NCI-H2227 treated with DMSO at 0.1 percent for 48 hours (cell line): ENCODE measurements around the gene UIMC1.
A peak's percentile ranks its signal among the peaks of the same experiment; 100 is the strongest.
"Not testable (repeated sequence)": the region's sequence is repeated elsewhere in the genome, so short reads cannot be mapped to it uniquely, and the experiment has no call there.

Source experiments
- DNase-seq: peaks from one replicate; lab custom pipeline; 2025; lab: John Stamatoyannopoulos, UW

The UIMC1 gene

GRCh38 chr5:177006265-177006972, at the start of gene UIMC1:
Gene UIMC1 (minus strand): TSS chr5:177006779. CDS start chr5:176982615, 24,164 bp downstream.
- peak; percentile 88 for DNase-seq

GRCh38 chr5:177049285-177049684, 42.7 kb upstream of the UIMC1 start:
- no peak for DNase-seq

- not testable (repeated sequence) for DNase-seq
Measured at GRCh38 chr5:177048531-177048930, 42.0 kb upstream of the UIMC1 start.

GRCh38 chr5:177045631-177046030, 39.1 kb upstream of the UIMC1 start:
- DNase-seq = no peak

- DNase-seq = no peak
Measured at GRCh38 chr5:177044641-177045040, 38.1 kb upstream of the UIMC1 start.

- no peak for DNase-seq
Measured at GRCh38 chr5:177043958-177044357, 37.4 kb upstream of the UIMC1 start.

GRCh38 chr5:177043114-177043513, 36.5 kb upstream of the UIMC1 start:
- no peak for DNase-seq

- no peak for DNase-seq
Measured at GRCh38 chr5:177041936-177042335, 35.4 kb upstream of the UIMC1 start.

GRCh38 chr5:177040814-177041420, 34.3 kb upstream of the UIMC1 start:
- no peak for DNase-seq

- no peak for DNase-seq
Measured at GRCh38 chr5:177036921-177037320, 30.3 kb upstream of the UIMC1 start.

- no peak for DNase-seq
Measured at GRCh38 chr5:177036443-177036842, 29.9 kb upstream of the UIMC1 start.

- DNase-seq = no peak
Measured at GRCh38 chr5:177035976-177036375, 29.4 kb upstream of the UIMC1 start.

- DNase-seq = no peak
Measured at GRCh38 chr5:177029498-177029897, 22.9 kb upstream of the UIMC1 start.

GRCh38 chr5:177027665-177028064, 21.1 kb upstream of the UIMC1 start:
- no peak for DNase-seq

- DNase-seq = no peak
Measured at GRCh38 chr5:177025101-177025601, 18.6 kb upstream of the UIMC1 start.

GRCh38 chr5:177024559-177024958, 18.0 kb upstream of the UIMC1 start:
- no peak for DNase-seq

- no peak for DNase-seq
Measured at GRCh38 chr5:177023303-177023664, 16.7 kb upstream of the UIMC1 start.

- DNase-seq = peak; percentile 82
Measured at GRCh38 chr5:177022386-177023302, 16.1 kb upstream of the UIMC1 start, which contains the start of gene ZNF346. Gene ZNF346 (plus strand): TSS chr5:177022696. CDS start chr5:177022739, 43 bp downstream.

GRCh38 chr5:177020033-177020432, 13.5 kb upstream of the UIMC1 start:
- DNase-seq = no peak

GRCh38 chr5:177018341-177018740, 11.8 kb upstream of the UIMC1 start:
- no peak for DNase-seq

- no peak for DNase-seq
Measured at GRCh38 chr5:177015156-177015555, 8.6 kb upstream of the UIMC1 start.

- DNase-seq = no peak
Measured at GRCh38 chr5:177010153-177010552, 3.6 kb upstream of the UIMC1 start.
